AG20443 (cell line): ENCODE measurements around the gene CDC42BPB.

ENCODE experiments used
- DNase-seq: peaks from one replicate; pipeline ENCODE4 v3.0.0; 2012; ENCODE audit warnings: low spot score, mixed read lengths

Gene CDC42BPB

GRCh38 chr14:102966681-102967505 is 90.5 kb downstream of the CDC42BPB start:
- no peak for DNase-seq

DNA sequence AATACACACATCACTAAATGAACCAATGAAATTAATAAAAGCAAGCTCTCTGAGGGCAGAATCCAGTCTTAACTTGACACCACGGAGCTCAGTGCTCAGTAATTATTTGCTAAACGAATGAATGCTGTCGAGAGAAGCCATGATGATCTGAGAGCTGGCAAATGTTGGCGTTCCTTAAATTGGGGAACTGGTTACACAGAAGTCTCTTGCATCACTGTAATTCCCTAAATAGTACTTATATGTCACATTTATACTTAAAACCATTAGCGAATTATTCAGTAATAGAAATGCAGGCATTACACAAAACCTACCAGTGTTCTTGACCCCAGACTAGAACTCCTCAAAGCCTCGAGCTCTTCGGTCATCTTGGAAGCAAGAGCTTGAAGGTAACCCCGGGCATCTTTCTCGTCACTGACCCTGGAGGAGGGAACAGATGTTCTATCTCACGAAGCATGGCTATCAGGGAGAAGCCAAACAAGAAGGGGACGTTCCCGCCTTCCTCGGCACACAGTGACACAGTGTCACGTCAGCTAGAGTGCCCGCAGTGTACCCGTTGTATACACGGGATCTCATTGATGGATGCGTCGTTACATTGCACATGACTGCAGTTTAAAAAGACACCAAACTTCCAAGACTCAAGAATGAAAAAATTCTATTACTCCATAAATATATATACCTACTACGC is 91.2 kb downstream of the CDC42BPB start:
- no peak for DNase-seq

- DNase-seq = no peak
Observed at GRCh38 chr14:102965282-102965681, 92.1 kb downstream of the CDC42BPB start.

DNA sequence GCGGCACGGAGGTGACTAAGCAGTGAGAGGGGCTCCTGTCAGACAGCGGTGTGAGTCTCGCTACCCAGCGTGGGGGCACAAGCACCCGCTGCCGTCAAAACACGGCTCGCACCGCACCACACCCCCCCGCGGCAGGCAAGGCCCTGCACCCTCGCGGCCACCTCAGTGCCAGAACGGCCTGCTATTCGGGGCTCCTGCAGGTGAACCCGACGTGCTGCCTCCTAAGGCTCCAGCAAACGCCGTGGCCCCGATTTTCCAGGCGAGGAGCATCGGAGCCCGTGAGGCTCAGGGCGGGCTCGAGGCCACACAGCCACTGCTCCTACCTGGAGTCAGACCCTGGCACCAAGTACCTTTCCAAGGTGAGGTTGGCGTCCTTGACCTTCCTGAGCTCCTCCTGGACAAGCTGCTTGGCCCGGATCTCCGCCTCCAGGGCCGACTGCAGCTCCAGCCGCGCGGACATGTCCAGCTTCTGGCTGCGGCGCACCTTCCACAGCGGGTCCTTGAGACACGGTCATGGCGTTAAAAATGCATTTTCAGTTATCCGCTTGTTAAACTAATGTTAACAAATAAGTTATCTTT is 93.1 kb downstream of the CDC42BPB start:
- DNase-seq = no peak

- no peak for DNase-seq
Observed at GRCh38 chr14:102962111-102962627, 95.2 kb downstream of the CDC42BPB start.

DNA sequence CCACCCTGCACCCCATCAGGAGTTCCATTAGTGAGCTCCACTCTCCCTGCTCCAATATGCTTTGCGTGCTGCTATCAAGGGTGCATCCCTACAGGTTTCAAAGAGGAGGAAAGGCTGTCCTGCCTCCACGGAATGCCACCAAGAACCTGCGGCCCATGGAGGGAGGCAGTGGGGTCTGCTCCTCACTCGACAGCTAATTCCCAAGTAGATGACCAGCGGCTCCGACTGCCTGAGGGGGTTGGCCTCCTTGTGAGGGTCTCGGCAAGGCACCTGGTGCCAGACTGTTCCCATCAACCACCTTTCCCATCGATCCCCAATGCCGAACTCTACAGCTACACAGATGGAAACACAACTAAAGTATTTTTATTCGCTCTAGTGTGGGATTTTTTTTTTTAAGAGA is 98.9 kb downstream of the CDC42BPB start:
- no peak for DNase-seq

GRCh38 chr14:102957222-102957621 is 100.1 kb downstream of the CDC42BPB start:
- no peak for DNase-seq

DNA sequence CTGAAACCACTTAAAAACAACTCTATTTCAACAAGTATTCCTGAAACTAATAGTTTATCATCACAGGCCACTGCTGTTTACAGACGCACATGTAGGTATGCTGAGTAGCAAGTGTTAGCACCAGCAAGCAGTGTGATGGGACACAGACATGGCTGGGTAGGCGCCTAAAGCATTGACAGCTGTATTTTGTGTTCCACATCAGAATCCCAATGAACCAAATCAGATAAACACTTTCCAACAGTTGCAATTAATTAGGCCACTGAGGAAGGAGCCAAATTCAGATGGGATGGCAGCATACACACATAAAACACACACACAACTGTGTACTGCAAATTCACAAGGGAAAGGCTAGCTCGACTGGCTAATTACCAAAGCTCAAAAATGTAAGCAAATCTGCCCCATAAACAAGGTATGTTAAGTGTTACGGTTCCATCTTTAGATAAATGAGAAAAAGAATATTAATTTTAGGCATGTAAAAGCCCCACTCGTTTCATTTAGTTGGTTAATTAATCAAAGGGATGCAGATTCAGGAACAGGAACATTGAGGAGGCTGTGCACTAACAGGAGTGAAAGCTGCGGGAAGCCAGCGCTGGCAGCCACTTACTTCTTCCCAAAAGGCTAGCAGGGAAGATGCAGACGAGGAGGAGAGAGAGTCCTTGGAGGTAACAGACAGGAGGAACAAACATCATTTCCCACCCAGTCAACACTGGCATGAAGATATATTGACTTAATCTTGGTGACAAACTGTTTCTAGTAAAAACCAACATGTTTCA is 101.5 kb downstream of the CDC42BPB start:
- no peak for DNase-seq

DNA sequence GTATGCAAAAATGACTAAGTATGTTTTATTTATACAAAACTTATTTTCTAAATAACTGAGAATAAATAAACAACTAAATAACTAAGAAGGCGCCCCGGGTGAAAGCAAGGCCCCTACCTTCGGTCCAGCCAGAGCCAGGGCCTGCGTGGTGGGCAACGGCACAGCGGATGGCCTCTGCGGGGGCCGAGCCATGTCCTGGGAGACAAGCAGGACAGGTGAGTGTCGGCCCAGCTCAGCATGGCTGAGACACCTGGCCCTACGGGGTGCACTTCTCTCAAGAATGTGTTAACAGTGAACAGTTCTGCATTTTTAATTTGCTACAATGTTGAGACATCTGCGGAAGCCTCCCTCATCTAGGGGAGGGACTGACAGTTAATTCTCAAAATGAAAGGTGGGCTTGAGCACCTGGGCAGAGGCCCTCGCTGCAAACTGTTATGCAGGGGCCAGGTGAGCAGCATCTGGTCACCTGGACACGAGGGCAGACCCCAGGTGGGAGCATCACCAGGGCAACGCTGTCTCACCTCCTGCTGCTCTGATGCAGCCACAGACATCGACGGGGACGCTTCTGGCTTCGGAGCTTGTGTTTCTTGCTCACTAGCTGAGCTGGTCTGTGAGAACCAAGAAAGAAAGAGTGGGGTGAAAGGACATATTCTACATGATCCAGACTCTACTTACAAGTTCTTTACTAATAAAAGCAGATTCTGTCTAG is 103.1 kb downstream of the CDC42BPB start:
- no peak for DNase-seq

DNA sequence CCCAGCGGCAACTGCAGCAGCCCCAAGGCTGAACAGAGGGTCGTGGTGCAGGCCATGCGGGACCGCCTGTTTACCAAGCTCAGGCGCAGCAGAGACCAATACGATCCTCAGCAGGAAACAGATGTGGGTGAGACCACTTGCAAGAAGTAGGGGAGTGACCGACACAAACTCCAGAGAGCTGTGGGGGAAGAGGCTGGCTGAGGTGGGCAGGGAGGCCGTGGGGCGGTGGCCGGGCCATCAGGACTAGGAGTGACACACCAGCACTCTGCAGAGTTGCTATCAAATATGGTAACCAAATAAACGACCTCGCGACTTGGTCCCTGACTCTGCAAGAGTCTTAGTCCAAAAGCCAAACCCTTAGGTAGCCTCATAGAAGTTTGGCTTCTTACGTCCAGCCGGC is 104.2 kb downstream of the CDC42BPB start:
- no peak for DNase-seq

- no peak for DNase-seq
Observed at GRCh38 chr14:102952276-102952675, 105.1 kb downstream of the CDC42BPB start.

DNA sequence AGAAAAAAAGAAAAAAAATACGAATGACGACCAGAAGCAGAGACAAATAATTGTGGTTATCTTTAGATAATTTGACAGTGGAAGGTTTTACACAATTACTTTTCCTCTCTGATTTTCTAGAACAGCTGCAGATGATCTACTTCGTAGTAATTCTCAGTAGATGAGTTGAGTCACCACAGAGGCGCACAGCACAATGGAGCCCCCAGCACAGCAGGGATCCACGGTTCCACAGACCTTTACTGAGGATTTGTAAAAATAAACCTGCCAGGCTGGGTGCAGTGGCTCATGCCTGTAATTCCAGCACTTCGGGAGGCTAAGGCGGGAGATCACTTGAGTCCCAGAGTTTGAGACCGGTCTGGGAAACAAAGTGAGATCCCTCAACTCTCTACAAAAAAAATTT is 105.5 kb downstream of the CDC42BPB start:
- DNase-seq = no peak

- no peak for DNase-seq
Observed at GRCh38 chr14:102951034-102951433, 106.3 kb downstream of the CDC42BPB start.

- no peak for DNase-seq
Observed at GRCh38 chr14:102949801-102950451, 107.4 kb downstream of the CDC42BPB start.

- peak; percentile 53 for DNase-seq
Observed at GRCh38 chr14:102949062-102949800, 108.1 kb downstream of the CDC42BPB start.

GRCh38 chr14:102948698-102949061 is 108.7 kb downstream of the CDC42BPB start:
- DNase-seq = no peak

DNA sequence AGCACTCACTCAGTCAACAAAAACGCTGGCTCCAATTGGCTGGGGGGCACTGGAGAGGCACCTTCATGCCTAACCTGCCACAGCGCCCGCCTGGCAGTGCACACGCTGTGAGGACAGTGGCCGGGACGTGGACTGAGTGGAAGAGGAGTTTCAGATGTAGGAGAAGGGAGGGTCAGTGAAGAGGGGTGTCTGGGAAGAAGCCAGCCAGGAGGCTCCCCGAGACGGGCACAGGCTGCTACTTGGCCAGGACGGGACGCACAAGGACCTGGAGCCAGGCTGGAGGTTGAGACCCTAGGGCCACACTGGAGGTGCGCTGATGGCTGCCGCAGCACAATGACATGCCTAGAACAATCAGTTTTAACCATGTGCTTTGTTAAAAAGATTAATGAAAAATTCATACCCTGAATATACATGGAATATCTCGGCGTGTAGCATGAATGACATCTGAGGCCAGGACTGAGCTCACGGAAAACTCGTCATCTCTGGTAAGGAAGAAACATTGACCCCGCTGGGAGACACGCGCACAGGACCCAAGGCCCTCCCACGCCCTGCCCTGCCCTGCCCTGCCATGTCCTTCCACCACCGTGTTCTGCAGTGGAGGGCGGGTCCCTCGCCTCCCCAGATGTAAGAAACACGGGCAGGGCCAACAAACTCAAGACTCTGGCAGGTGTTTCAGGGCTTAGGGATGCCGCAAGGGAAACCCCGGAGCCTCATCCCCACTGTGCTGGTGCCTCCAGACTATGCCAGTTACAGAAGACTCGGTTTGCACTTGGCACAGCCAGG is 109.8 kb downstream of the CDC42BPB start:
- DNase-seq = no peak

DNA sequence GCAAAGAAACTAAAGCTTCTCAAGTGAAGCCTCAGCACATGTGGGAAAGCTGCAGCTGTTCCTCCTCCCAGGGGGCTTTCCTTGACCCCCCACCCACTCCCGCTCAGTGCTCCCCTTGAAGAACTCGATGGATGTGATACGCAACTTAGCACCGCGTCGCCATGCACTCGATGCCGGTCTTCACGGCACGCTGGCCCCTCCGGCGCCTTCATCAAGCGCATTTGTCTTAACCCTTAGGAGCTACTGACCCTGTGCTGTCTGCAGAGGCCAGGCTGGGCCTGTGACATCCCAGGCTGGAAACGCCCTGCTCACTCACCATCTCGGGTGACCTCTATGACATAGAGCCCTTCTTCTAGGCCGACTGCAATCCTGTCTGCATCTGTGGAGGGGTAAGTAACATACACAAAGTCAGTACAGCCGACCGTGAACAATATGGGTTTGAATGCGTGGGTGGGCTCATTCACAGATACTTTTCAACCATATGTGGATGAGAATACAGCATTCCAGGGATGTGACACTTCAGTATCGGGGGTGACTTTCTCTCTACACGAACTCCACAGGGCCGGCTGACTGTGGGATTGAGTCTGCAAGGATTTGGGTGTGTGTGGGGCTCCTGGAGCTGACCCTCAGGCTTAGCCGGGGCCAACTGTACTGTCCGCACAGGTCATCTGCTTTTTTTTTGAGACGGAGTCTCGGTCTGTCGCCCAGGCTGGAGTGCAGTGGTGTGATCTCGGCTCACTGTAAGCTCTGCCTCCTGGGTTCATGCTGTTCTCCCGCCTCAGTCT is 111.8 kb downstream of the CDC42BPB start:
- no peak for DNase-seq
